ENCODE data around the gene RPRD1A.

GRCh38 chr18:36034299-36034895, 33.0 kb downstream of the RPRD1A start:
- no peak for TF ChIP-seq FOXM1 (IDR thresholded peaks at IDR 0.05; ENCODE audit: low read depth)
- TF ChIP-seq MAX (IDR thresholded peaks at IDR 0.05; ENCODE audit: low read depth) = no peak
- TF ChIP-seq POLR2AphosphoS5 (IDR thresholded peaks at IDR 0.05; ENCODE audit: low read depth, low read length) = no peak
- TF ChIP-seq, protein P1, sequence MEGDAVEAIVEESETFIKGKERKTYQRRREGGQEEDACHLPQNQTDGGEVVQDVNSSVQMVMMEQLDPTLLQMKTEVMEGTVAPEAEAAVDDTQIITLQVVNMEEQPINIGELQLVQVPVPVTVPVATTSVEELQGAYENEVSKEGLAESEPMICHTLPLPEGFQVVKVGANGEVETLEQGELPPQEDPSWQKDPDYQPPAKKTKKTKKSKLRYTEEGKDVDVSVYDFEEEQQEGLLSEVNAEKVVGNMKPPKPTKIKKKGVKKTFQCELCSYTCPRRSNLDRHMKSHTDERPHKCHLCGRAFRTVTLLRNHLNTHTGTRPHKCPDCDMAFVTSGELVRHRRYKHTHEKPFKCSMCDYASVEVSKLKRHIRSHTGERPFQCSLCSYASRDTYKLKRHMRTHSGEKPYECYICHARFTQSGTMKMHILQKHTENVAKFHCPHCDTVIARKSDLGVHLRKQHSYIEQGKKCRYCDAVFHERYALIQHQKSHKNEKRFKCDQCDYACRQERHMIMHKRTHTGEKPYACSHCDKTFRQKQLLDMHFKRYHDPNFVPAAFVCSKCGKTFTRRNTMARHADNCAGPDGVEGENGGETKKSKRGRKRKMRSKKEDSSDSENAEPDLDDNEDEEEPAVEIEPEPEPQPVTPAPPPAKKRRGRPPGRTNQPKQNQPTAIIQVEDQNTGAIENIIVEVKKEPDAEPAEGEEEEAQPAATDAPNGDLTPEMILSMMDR (IDR thresholded peaks at IDR 0.05) = no peak
- TF ChIP-seq YY1 (IDR thresholded peaks at IDR 0.05; ENCODE audit: low read depth) = no peak
- TF ChIP-seq SMC3 (IDR thresholded peaks at IDR 0.05; ENCODE audit: low read depth, low read length) = no peak
- TF ChIP-seq EP300 (IDR thresholded peaks at IDR 0.05; ENCODE audit: borderline replicate concordance in 1 of 2, low read depth in 1 of 2, low read length in 1 of 2) = no peak
- TF ChIP-seq ZBTB33 (IDR thresholded peaks at IDR 0.05; ENCODE audit: borderline replicate concordance, low read depth) = no peak
- TF ChIP-seq EZH2phosphoT487 (IDR thresholded peaks at IDR 0.05; ENCODE audit: borderline replicate concordance, low read depth) = no peak
- TF ChIP-seq USF1 (IDR thresholded peaks at IDR 0.05; ENCODE audit: borderline replicate concordance, low read depth) = no peak
- TF ChIP-seq, protein P2, sequence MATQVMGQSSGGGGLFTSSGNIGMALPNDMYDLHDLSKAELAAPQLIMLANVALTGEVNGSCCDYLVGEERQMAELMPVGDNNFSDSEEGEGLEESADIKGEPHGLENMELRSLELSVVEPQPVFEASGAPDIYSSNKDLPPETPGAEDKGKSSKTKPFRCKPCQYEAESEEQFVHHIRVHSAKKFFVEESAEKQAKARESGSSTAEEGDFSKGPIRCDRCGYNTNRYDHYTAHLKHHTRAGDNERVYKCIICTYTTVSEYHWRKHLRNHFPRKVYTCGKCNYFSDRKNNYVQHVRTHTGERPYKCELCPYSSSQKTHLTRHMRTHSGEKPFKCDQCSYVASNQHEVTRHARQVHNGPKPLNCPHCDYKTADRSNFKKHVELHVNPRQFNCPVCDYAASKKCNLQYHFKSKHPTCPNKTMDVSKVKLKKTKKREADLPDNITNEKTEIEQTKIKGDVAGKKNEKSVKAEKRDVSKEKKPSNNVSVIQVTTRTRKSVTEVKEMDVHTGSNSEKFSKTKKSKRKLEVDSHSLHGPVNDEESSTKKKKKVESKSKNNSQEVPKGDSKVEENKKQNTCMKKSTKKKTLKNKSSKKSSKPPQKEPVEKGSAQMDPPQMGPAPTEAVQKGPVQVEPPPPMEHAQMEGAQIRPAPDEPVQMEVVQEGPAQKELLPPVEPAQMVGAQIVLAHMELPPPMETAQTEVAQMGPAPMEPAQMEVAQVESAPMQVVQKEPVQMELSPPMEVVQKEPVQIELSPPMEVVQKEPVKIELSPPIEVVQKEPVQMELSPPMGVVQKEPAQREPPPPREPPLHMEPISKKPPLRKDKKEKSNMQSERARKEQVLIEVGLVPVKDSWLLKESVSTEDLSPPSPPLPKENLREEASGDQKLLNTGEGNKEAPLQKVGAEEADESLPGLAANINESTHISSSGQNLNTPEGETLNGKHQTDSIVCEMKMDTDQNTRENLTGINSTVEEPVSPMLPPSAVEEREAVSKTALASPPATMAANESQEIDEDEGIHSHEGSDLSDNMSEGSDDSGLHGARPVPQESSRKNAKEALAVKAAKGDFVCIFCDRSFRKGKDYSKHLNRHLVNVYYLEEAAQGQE (IDR thresholded peaks at IDR 0.05; ENCODE audit: low read depth, low read length) = no peak
- no peak for TF ChIP-seq RCOR1 (IDR thresholded peaks at IDR 0.05; ENCODE audit: low read length)
- TF ChIP-seq NRF1 (IDR thresholded peaks at IDR 0.05; ENCODE audit: low read depth, low read length) = no peak
- TF ChIP-seq RXRA (IDR thresholded peaks at IDR 0.05; ENCODE audit: borderline replicate concordance, low read depth) = no peak

All from SK-N-SH (cell line).